DMS153 treated with DMSO at 0.1 percent for 48 hours (cell line): ENCODE measurements around the gene MAL.

Experiments used
- DNase-seq: peaks from one replicate; lab custom pipeline; 2025; ENCODE audit not compliant: unreplicated experiment; lab: John Stamatoyannopoulos, UW

Gene MAL

GRCh38 chr2:95015261-95015912 lies 10.1 kb upstream of the MAL start:
- no peak for DNase-seq

- DNase-seq = no peak
Measured at GRCh38 chr2:95016616-95017015, 8.9 kb upstream of the MAL start.

- DNase-seq = no peak
Measured at GRCh38 chr2:95017071-95017501, 8.4 kb upstream of the MAL start.

GRCh38 chr2:95017836-95018235 lies 7.7 kb upstream of the MAL start:
- DNase-seq = no peak

- no peak for DNase-seq
Measured at GRCh38 chr2:95018301-95018700, 7.2 kb upstream of the MAL start.

GRCh38 chr2:95018861-95019550 lies 6.5 kb upstream of the MAL start:
- DNase-seq = no peak

GRCh38 chr2:95019572-95019971 lies 5.9 kb upstream of the MAL start:
- DNase-seq = no peak

- no peak for DNase-seq
Measured at GRCh38 chr2:95020275-95021022, 5.1 kb upstream of the MAL start.

- DNase-seq = no peak
Measured at GRCh38 chr2:95021023-95021416, 4.5 kb upstream of the MAL start.

GRCh38 chr2:95021847-95022246 lies 3.7 kb upstream of the MAL start:
- no peak for DNase-seq

GRCh38 chr2:95022309-95023221 lies 2.9 kb upstream of the MAL start:
- peak; percentile 16 for DNase-seq

GRCh38 chr2:95023222-95023597 lies 2.3 kb upstream of the MAL start:
- DNase-seq = peak; percentile 16

GRCh38 chr2:95024371-95024770 lies 1.1 kb upstream of the MAL start:
- DNase-seq = peak; percentile 28

GRCh38 chr2:95024960-95025405 lies 525 bp upstream of the MAL start:
- no peak for DNase-seq

- DNase-seq = no peak
Measured at GRCh38 chr2:95026471-95027368, 1.2 kb downstream of the MAL start.

- DNase-seq = no peak
Measured at GRCh38 chr2:95027369-95027720, 1.8 kb downstream of the MAL start.

- no peak for DNase-seq
Measured at GRCh38 chr2:95029898-95030341, 4.4 kb downstream of the MAL start.

GRCh38 chr2:95030496-95030895 lies 5.0 kb downstream of the MAL start:
- DNase-seq = no peak

GRCh38 chr2:95031076-95031725 lies 5.7 kb downstream of the MAL start:
- no peak for DNase-seq

- no peak for DNase-seq
Measured at GRCh38 chr2:95031726-95032116, 6.2 kb downstream of the MAL start.
